Lung (tissue), 12 donors: Measurements from ENCODE around the gene RAP1A. TPM values are rescaled to one million over a fixed set of nuclear protein-coding genes. Genes with fewer than 3 reads are reported as not detected.

Experiments used
- ATAC-seq: fragments of 200-7000 bp; cut with Tn5 transposase; one replicate; pipeline ENCODE4 v1.9.1; 2020; ENCODE audit warnings: moderate number of reproducible peaks; ENCODE audit not compliant: insufficient read depth, low FRiP score
- DNase-seq, 3 donors: peaks; one replicate each; pipeline ENCODE4 v3.0.0-alpha.2; 2013 to 2017
- H3K27ac ChIP-seq, 2 donors: one replicate each; pipeline ENCODE4 v1.5.1; 2013; ENCODE audit warnings: mild to moderate bottlenecking in 2 of 2, moderate library complexity in 2 of 2, control low read depth in 1 of 2, inconsistent platforms in 1 of 2, low read depth in 1 of 2, low read length in 1 of 2
- H3K27me3 ChIP-seq, 3 donors: one replicate each; pipeline ENCODE4 v1.5.1; 2013; ENCODE audit warnings: low read length in 2 of 3; ENCODE audit not compliant: control insufficient read depth in 3 of 3, insufficient read depth in 3 of 3
- H3K36me3 ChIP-seq, 4 donors: one replicate each; pipeline ENCODE4 v1.5.1; 2013; ENCODE audit warnings: low read length in 4 of 4, mild to moderate bottlenecking in 1 of 4, moderate library complexity in 1 of 4; ENCODE audit not compliant: control insufficient read depth in 4 of 4, insufficient read depth in 4 of 4
- H3K4me1 ChIP-seq, 5 donors: one replicate each; pipeline ENCODE4 v1.5.1; 2013; ENCODE audit warnings: low read length in 5 of 5, mild to moderate bottlenecking in 2 of 5, moderate library complexity in 1 of 5; ENCODE audit not compliant: control insufficient read depth in 5 of 5, insufficient read depth in 5 of 5
- H3K4me3 ChIP-seq: one replicate; pipeline ENCODE4 v1.5.1; 2013; ENCODE audit warnings: mild to moderate bottlenecking, control low read depth, moderate library complexity
- H3K9ac ChIP-seq, 2 donors: one replicate each; pipeline ENCODE4 v1.5.1; 2013; ENCODE audit warnings: low read length in 2 of 2, control low read depth in 1 of 2; ENCODE audit not compliant: insufficient read depth in 1 of 2
- H3K9me3 ChIP-seq, 4 donors: one replicate each; pipeline ENCODE4 v1.5.1; 2013; ENCODE audit warnings: low read length in 3 of 4, mild to moderate bottlenecking in 1 of 4, moderate library complexity in 1 of 4; ENCODE audit not compliant: control insufficient read depth in 4 of 4, insufficient read depth in 3 of 4
- WGBS, 2 donors: extraction: QIAGEN DNeasy Blood & Tissue Kit; methylation state at CpG; one replicate each; pipeline ENCODE4 v1.1.7; 2013; 5-methylcytosine and 5-hydroxymethylcytosine counted together
- polyA plus RNA-seq, 2 donors: library from polyadenylated mRNA; stranded (reverse); fragments of 200-250 nt; gene quantifications; one replicate each; pipeline ENCODE4 v1.2.1, GENCODE V29; 2013
- total RNA-seq, 2 donors: library from RNA; depleted of rRNA in 1 of 2; stranded (reverse); fragments of >200 nt in 1 of 2; gene quantifications; one replicate each; pipeline ENCODE4 v1.2.1, GENCODE V29; 2014 to 2021
- TF ChIP-seq, protein P1 (sequence below): IDR thresholded peaks from 2 replicates; pipeline ENCODE4 v1.5.1; 2012; ENCODE audit warnings: mild to moderate bottlenecking; ENCODE audit errors: control extremely low read depth, extremely low read depth
- donor health status: control.
- donor health status: control.
- donor health status: Bipolar disorder and iron deficiency.
- donor health status: healthy.
- donor health status: DM: yes; HTN: yes; CAD: no.

RAP1A gene
- total and polyA plus RNA-seq, 4 donors = 64.5 to 97.3 (median 77.6) TPM

DNA sequence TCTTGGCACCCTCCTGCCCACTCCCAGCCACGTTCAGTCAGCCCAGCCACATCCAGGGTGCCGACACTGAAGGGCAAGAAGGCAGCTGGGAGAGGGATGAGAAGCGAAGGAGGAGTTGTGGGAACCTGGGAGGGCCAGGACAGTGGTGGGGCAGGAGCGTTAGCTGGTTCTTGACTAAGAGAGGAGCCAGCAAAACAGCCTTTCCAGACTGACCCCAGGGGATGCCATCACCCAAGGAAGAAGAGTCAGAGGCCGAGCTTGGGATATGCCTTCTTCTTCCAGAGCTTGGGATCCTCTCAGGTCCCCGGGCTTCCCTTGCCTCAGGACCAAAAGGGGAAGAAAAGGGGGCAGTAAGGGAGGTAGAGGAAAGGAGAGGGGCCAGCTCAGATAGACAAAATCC lies 112.4 kb downstream of the RAP1A start:
- DNase-seq (no peak), ATAC-seq (no peak)
- WGBS, 2 donors = 81 to 84% methylated on average over 6 of the region's 6 CpGs
- H3K9ac ChIP-seq = no peak overlapping the region
- peaks cover 0 to 2% (median 0%) of the 10 kb centered on the region in 4 donors for H3K36me3 ChIP-seq
- no peaks in the 10 kb centered on the region for H3K9me3 ChIP-seq
- peaks cover 18 to 55% (median 24%) of the 10 kb centered on the region in 5 donors for H3K4me1 ChIP-seq
- TF ChIP-seq, protein P1, sequence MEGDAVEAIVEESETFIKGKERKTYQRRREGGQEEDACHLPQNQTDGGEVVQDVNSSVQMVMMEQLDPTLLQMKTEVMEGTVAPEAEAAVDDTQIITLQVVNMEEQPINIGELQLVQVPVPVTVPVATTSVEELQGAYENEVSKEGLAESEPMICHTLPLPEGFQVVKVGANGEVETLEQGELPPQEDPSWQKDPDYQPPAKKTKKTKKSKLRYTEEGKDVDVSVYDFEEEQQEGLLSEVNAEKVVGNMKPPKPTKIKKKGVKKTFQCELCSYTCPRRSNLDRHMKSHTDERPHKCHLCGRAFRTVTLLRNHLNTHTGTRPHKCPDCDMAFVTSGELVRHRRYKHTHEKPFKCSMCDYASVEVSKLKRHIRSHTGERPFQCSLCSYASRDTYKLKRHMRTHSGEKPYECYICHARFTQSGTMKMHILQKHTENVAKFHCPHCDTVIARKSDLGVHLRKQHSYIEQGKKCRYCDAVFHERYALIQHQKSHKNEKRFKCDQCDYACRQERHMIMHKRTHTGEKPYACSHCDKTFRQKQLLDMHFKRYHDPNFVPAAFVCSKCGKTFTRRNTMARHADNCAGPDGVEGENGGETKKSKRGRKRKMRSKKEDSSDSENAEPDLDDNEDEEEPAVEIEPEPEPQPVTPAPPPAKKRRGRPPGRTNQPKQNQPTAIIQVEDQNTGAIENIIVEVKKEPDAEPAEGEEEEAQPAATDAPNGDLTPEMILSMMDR = no peak
- no peak overlapping the region for H3K27ac ChIP-seq
- H3K4me3 ChIP-seq = no peak overlapping the region
- no peaks in the 10 kb centered on the region for H3K27me3 ChIP-seq

- no peaks in the 10 kb centered on the region for H3K9me3 ChIP-seq
- no peak overlapping the region for H3K9ac ChIP-seq
- TF ChIP-seq, protein P1 = no peak
- H3K27ac ChIP-seq = peak overlapping the region; percentile 37 to 77
- DNase-seq (no peak), ATAC-seq (no peak)
- WGBS, 2 donors = 92 to 95% methylated on average over 7 of the region's 7 CpGs
- peaks cover 20 to 62% (median 24%) of the 10 kb centered on the region in 5 donors for H3K4me1 ChIP-seq
- no peak overlapping the region for H3K4me3 ChIP-seq
- peaks cover 0 to 6% (median 0%) of the 10 kb centered on the region in 3 donors for H3K27me3 ChIP-seq
- no peaks in the 10 kb centered on the region for H3K36me3 ChIP-seq
These were observed 113.1 kb downstream of the RAP1A start for GRCh38 chr1:111732718-111733117.

- Histone ChIP-seq H3K4me3 (no peak overlapping the region), H3K27me3 (peaks cover 0 to 8% (median 0%) of the 10 kb centered on the region in 3 donors), H3K27ac (peak overlapping the region; percentile 37 to 77), H3K9me3 (no peaks in the 10 kb centered on the region), H3K9ac (no peak overlapping the region), H3K36me3 (no peaks in the 10 kb centered on the region), H3K4me1 (peaks cover 24 to 69% (median 27%) of the 10 kb centered on the region in 5 donors)
- ATAC-seq = peak; percentile 81
- DNase-seq = peak; percentile 67 to 74 (median 72)
- TF ChIP-seq, protein P1 = no peak
- WGBS, 2 donors = 42 to 47% methylated on average over 7 to 9 of the region's 9 CpGs
These were observed 113.8 kb downstream of the RAP1A start for GRCh38 chr1:111733183-111733991.
